Measurements from ENCODE around the gene HIPK4.

DNA sequence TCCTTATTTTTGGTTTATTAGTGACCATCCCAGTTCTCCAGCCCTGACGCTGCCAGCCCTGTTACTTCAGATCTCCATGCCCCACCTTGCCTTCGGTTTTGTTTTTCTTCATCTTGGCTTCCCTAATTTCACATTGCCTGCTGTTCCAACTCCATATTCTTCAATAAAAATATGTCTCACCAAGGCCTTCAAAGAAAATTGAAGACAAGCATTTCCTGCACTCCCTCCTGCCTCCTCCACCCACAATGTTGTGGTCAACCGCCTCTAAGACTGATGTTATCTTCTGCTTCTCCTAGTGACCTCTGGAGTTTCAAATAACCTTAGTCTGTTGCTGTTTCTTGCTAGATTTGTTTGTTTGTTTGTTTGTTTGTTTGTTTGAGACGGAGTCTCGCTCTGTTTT, 26.9 kb downstream of the HIPK4 start:
- TF ChIP-seq, protein P1, sequence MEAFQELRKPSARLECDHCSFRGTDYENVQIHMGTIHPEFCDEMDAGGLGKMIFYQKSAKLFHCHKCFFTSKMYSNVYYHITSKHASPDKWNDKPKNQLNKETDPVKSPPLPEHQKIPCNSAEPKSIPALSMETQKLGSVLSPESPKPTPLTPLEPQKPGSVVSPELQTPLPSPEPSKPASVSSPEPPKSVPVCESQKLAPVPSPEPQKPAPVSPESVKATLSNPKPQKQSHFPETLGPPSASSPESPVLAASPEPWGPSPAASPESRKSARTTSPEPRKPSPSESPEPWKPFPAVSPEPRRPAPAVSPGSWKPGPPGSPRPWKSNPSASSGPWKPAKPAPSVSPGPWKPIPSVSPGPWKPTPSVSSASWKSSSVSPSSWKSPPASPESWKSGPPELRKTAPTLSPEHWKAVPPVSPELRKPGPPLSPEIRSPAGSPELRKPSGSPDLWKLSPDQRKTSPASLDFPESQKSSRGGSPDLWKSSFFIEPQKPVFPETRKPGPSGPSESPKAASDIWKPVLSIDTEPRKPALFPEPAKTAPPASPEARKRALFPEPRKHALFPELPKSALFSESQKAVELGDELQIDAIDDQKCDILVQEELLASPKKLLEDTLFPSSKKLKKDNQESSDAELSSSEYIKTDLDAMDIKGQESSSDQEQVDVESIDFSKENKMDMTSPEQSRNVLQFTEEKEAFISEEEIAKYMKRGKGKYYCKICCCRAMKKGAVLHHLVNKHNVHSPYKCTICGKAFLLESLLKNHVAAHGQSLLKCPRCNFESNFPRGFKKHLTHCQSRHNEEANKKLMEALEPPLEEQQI (IDR thresholded peaks at IDR 0.05): no peak
- TF ChIP-seq NFATC3 (IDR thresholded peaks at IDR 0.05) (no peak), ARNT (IDR thresholded peaks at IDR 0.05) (no peak), ZSCAN29 (IDR thresholded peaks at IDR 0.05) (no peak), ZNF583 (CRISPR knock-in tag; IDR thresholded peaks at IDR 0.05) (no peak), PTRF (tag; IDR thresholded peaks at IDR 0.05) (no peak), ZNF668 (CRISPR knock-in tag; IDR thresholded peaks at IDR 0.05) (no peak), ZNF696 (CRISPR knock-in tag; conservative IDR thresholded peaks at IDR 0.05) (no peak), HLTF (IDR thresholded peaks at IDR 0.05) (no peak), ZNF324 (CRISPR knock-in tag; IDR thresholded peaks at IDR 0.05) (no peak)
- TF ChIP-seq, protein P2, sequence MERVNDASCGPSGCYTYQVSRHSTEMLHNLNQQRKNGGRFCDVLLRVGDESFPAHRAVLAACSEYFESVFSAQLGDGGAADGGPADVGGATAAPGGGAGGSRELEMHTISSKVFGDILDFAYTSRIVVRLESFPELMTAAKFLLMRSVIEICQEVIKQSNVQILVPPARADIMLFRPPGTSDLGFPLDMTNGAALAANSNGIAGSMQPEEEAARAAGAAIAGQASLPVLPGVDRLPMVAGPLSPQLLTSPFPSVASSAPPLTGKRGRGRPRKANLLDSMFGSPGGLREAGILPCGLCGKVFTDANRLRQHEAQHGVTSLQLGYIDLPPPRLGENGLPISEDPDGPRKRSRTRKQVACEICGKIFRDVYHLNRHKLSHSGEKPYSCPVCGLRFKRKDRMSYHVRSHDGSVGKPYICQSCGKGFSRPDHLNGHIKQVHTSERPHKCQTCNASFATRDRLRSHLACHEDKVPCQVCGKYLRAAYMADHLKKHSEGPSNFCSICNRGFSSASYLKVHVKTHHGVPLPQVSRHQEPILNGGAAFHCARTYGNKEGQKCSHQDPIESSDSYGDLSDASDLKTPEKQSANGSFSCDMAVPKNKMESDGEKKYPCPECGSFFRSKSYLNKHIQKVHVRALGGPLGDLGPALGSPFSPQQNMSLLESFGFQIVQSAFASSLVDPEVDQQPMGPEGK (CRISPR knock-in tag; IDR thresholded peaks at IDR 0.05; ENCODE audit: borderline replicate concordance): no peak
- TF ChIP-seq, protein P3, sequence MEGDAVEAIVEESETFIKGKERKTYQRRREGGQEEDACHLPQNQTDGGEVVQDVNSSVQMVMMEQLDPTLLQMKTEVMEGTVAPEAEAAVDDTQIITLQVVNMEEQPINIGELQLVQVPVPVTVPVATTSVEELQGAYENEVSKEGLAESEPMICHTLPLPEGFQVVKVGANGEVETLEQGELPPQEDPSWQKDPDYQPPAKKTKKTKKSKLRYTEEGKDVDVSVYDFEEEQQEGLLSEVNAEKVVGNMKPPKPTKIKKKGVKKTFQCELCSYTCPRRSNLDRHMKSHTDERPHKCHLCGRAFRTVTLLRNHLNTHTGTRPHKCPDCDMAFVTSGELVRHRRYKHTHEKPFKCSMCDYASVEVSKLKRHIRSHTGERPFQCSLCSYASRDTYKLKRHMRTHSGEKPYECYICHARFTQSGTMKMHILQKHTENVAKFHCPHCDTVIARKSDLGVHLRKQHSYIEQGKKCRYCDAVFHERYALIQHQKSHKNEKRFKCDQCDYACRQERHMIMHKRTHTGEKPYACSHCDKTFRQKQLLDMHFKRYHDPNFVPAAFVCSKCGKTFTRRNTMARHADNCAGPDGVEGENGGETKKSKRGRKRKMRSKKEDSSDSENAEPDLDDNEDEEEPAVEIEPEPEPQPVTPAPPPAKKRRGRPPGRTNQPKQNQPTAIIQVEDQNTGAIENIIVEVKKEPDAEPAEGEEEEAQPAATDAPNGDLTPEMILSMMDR (IDR thresholded peaks at IDR 0.05 in 2 of 3, conservative IDR thresholded peaks at IDR 0.05 in 1 of 3; ENCODE audit: insufficient read depth in 2 of 3, low read depth in 1 of 3, low read length in 3 of 3): no peak

All from K562 (cell line).